Mucosa of rectum (tissue), 2 donors: ENCODE measurements around the gene ITGAL.

Source experiments
- H3K27ac ChIP-seq, 2 donors: one replicate each; pipeline ENCODE4 v1.7.0; 2013; ENCODE audit warnings: inconsistent platforms in 2 of 2, low read depth in 2 of 2, low read length in 2 of 2
- H3K27me3 ChIP-seq, 2 donors: one replicate each; pipeline ENCODE4 v1.7.0; 2013; ENCODE audit warnings: low read length in 2 of 2; ENCODE audit not compliant: control insufficient read depth in 2 of 2, insufficient read depth in 2 of 2
- H3K36me3 ChIP-seq, 2 donors: one replicate each; pipeline ENCODE4 v1.7.0; 2013; ENCODE audit warnings: low read length in 2 of 2; ENCODE audit not compliant: control insufficient read depth in 2 of 2, insufficient read depth in 2 of 2
- H3K4me1 ChIP-seq, 2 donors: one replicate each; pipeline ENCODE4 v1.7.0; 2013; ENCODE audit warnings: low read length in 2 of 2, mild to moderate bottlenecking in 1 of 2; ENCODE audit not compliant: control insufficient read depth in 2 of 2, insufficient read depth in 2 of 2
- H3K4me3 ChIP-seq, 2 donors: one replicate each; pipeline ENCODE4 v1.7.0; 2013; ENCODE audit warnings: low read length in 2 of 2
- H3K9ac ChIP-seq, 2 donors: one replicate each; pipeline ENCODE4 v1.7.0; 2013; ENCODE audit warnings: low read length in 2 of 2, low read depth in 1 of 2, mild to moderate bottlenecking in 1 of 2
- H3K9me3 ChIP-seq, 2 donors: one replicate each; pipeline ENCODE4 v1.7.0; 2013; ENCODE audit warnings: low read length in 2 of 2; ENCODE audit not compliant: control insufficient read depth in 2 of 2
- donor health status: healthy.
- donor health status: Normal muscosa, but diverticular disease.

Gene ITGAL

DNA sequence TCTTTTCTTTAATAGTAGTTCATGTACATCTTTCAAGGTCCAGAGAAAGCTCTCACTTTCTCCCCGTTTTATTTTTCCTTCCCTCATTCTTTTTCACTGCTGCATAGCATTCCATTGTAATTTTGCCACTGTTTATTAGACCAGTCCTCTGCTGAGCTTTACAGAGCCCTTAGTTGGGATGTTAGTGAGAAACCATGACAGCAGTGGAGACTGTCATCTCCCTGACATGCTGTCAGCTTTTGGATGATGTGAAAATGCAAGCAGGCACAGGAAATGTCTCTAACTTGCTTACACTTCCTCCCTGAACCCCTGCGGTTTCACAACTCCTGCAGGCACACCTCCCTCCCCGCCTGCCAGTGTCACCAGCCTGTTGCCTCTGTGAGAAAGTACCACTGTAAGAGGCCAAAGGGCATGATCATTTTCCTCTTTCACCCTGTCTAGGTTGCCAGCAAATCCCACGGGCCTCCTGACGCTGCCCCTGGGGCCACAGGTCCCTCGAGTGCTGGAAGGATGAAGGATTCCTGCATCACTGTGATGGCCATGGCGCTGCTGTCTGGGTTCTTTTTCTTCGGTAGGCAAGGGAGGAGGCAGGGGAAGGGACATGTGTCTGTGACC is at the start of gene ITGAL:
TSS of gene ITGAL (plus strand) at position 415 of the 615 bp plus-strand sequence. CDS start at position 511, 96 bp downstream.
- H3K36me3 ChIP-seq, result no peaks in the 10 kb centered on the region
- peak within 1 kb of the TSS; percentile 10 to 56 for H3K9ac ChIP-seq
- peak within 1 kb of the TSS; percentile 23 to 74 for H3K4me3 ChIP-seq
- H3K27ac ChIP-seq, result peak within 1 kb of the TSS in 1 of 2 donors; percentile 79
- no peaks in the 10 kb centered on the region for H3K27me3 ChIP-seq
- H3K4me1 ChIP-seq, result no peaks in the 10 kb centered on the region
- no peaks in the 10 kb centered on the region for H3K9me3 ChIP-seq

DNA sequence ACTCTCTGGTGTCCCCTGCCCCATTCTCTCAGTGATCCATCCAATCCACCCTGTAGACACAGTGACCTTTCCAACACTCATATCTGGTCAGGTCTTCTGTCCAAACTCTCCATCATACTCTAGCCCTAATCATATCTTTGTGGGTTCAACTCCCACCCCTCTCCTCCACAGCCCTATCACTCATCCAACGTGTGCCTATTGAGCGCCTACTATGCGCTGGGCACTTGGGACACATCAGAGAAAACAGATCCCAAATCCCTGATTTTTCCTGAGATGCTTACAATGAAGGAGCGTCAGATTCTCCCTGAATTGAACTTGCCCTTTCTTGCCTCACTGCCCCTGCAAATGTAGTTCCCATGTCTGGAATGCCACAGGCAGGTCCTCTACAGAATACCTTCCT is 44.5 kb upstream of the ITGAL start:
- Histone ChIP-seq H3K4me1 (peaks cover 16 to 18% of the 10 kb centered on the region in 2 donors), H3K9ac (no peak overlapping the region), H3K9me3 (no peaks in the 10 kb centered on the region), H3K27me3 (no peaks in the 10 kb centered on the region), H3K27ac (no peak overlapping the region), H3K4me3 (no peak overlapping the region), H3K36me3 (peaks cover 11 to 29% of the 10 kb centered on the region in 2 donors)

- Histone ChIP-seq H3K4me3 (peak overlapping the region; percentile 74 to 90), H3K27me3 (no peaks in the 10 kb centered on the region), H3K27ac (peak overlapping the region; percentile 87 to 91), H3K9me3 (no peaks in the 10 kb centered on the region), H3K9ac (peak overlapping the region; percentile 81 to 83), H3K4me1 (peaks cover 16 to 18% of the 10 kb centered on the region in 2 donors), H3K36me3 (peaks cover 3 to 18% of the 10 kb centered on the region in 2 donors)
Observed at GRCh38 chr16:30429418-30429677, 43.2 kb upstream of the ITGAL start.

DNA sequence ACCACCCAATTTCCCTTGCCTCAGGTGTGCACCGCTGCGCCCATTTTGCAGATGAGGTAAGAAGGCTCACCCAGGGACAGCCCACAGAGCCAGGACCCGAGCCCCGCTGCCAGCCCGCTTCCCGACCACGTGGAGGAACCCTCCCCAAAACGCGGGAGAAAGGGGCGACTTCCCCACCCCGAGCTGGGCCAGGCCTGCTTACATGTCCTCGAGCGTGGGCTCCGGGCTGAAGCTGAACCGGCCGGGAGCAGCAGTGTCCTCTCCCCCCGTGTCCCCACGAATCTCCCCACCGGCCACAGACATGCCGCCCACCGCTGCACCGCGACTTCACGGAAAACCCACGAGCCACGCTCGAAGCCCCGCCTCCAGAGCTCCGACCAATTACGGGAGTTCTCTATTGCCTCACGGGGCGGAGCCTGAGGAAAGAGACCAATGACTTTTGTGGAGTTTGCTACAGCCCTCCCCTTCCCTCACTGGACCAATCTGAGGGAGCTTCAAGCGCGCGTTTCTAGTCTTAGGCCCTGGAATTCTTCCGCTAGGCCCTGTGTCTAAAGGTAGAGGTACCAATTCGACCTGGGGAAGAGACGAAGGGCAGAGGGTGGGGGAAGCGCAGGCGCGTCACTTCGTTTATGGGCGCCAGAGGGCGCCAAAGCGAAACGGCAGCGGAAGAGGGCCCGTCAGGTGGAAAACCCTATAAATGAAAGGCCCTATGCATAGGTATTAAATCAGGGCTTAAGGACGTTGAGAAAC is 42.7 kb upstream of the ITGAL start, which contains the start of gene DCTPP1:
TSS of gene DCTPP1 (minus strand) at position 353 of the 750 bp plus-strand sequence. CDS start at position 303, 50 bp downstream.
- H3K4me1 ChIP-seq, result peaks cover 16 to 18% of the 10 kb centered on the region in 2 donors
- no peaks in the 10 kb centered on the region for H3K27me3 ChIP-seq
- H3K36me3 ChIP-seq, result peaks cover 2 to 13% of the 10 kb centered on the region in 2 donors
- H3K27ac ChIP-seq, result peak within 1 kb of the TSS; percentile 87 to 91
- H3K9me3 ChIP-seq, result no peaks in the 10 kb centered on the region
- peak within 1 kb of the TSS; percentile 74 to 90 for H3K4me3 ChIP-seq
- H3K9ac ChIP-seq, result peak within 1 kb of the TSS; percentile 81 to 83

- Histone ChIP-seq H3K36me3 (peaks cover 2 to 13% of the 10 kb centered on the region in 2 donors), H3K9ac (peak overlapping the region; percentile 67 to 83), H3K4me1 (peaks cover 16 to 18% of the 10 kb centered on the region in 2 donors), H3K4me3 (peak overlapping the region; percentile 74 to 90), H3K9me3 (no peaks in the 10 kb centered on the region), H3K27me3 (no peaks in the 10 kb centered on the region), H3K27ac (peak overlapping the region; percentile 71 to 74)
Observed at GRCh38 chr16:30430428-30430970, 42.0 kb upstream of the ITGAL start.

- Histone ChIP-seq H3K9ac (no peak overlapping the region), H3K36me3 (no peaks in the 10 kb centered on the region), H3K27ac (no peak overlapping the region), H3K9me3 (no peaks in the 10 kb centered on the region), H3K27me3 (no peaks in the 10 kb centered on the region), H3K4me3 (no peak overlapping the region), H3K4me1 (peaks cover 6 to 12% of the 10 kb centered on the region in 2 donors)
Observed at GRCh38 chr16:30434852-30435251, 37.7 kb upstream of the ITGAL start.

DNA sequence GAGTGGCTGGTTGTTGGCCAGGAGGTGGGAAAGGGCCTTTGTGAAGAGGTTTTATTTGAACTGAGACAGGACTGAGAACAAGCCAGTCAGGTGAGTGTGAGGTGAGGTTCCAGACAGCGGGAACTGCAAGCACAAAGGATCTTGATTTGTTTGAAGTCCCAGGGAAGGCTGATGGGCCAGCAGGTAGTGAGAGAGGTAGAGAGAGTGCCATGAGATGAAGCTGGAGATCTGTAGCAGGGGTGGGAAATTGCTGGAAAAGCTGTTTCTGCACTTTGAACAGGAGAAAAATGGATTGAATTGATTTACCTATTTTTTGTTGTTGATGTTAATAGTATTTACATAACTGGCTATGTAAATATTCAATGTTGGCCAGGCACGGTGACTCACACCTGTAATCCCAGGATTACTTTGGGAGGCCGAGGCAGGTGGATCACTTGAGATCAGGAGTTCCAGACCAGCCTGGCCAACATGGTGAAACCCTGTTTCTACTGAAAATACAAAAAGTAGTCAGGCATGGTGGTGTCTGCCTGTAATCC is 35.0 kb upstream of the ITGAL start:
- H3K27ac ChIP-seq, result no peak overlapping the region
- H3K36me3 ChIP-seq, result no peaks in the 10 kb centered on the region
- peaks cover 0 to 8% of the 10 kb centered on the region in 2 donors for H3K4me1 ChIP-seq

GRCh38 chr16:30438835-30439234 is 33.7 kb upstream of the ITGAL start:
- no peaks in the 10 kb centered on the region for H3K9me3 ChIP-seq
- H3K36me3 ChIP-seq, result peaks cover 4 to 8% of the 10 kb centered on the region in 2 donors
- peaks cover 0 to 8% of the 10 kb centered on the region in 2 donors for H3K4me1 ChIP-seq
- no peaks in the 10 kb centered on the region for H3K27me3 ChIP-seq
- H3K27ac ChIP-seq, result no peak overlapping the region
- no peak overlapping the region for H3K4me3 ChIP-seq
- no peak overlapping the region for H3K9ac ChIP-seq

More for the DNA sequence above, 35.0 kb upstream of the ITGAL start:
- Histone ChIP-seq H3K4me3 (no peak overlapping the region), H3K9ac (no peak overlapping the region), H3K9me3 (no peaks in the 10 kb centered on the region), H3K27me3 (no peaks in the 10 kb centered on the region)

DNA sequence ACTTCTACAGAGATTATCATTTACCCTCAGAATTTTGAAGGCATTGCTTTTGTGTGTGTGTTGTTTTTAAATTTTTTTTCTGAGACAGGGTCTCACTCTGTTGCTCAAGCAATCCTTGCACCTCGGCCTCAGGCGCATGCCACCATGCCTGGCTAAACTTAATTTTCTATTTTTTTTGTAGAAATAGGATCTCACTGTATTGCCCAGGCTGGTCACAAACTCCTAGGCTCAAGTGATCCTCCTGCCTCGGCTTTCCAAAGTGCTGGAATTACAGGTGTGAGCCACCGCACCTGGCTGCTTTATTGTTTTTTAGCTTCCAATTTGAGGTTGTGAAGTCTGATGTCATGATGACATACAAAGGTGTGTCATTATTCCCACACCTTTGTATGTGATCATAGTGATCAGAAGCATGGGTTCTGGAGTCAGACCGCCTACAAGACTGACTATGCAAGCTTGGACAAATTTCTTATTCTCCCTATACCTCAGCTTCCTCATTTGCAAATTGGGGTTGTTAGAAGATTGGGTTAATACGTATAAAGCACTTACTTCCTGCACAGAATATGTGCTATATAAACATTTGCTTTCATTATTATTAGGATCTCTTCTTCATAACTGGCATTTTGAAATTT is 32.7 kb upstream of the ITGAL start:
- Histone ChIP-seq H3K9ac (no peak overlapping the region), H3K4me1 (peaks cover 10 to 18% of the 10 kb centered on the region in 2 donors), H3K36me3 (peaks cover 7 to 12% of the 10 kb centered on the region in 2 donors), H3K27me3 (no peaks in the 10 kb centered on the region), H3K27ac (no peak overlapping the region), H3K4me3 (no peak overlapping the region), H3K9me3 (no peaks in the 10 kb centered on the region)
